Astrocyte (in vitro differentiated cells and primary cell): ENCODE data around the gene RETREG3.

ENCODE experiments used
- EZH2 ChIP-seq: IDR thresholded peaks from 2 replicates; pipeline ENCODE4 v1.6.1; 2012; ENCODE audit warnings: mild to moderate bottlenecking, low read length, inconsistent platforms; ENCODE audit not compliant: insufficient read depth
- TF ChIP-seq, protein P1 (sequence below): IDR thresholded peaks from 2 replicates; pipeline ENCODE4 v1.5.1; 2011; ENCODE audit warnings: low read depth, mild to moderate bottlenecking, inconsistent platforms, low read length, moderate library complexity; ENCODE audit not compliant: insufficient read depth

DNA sequence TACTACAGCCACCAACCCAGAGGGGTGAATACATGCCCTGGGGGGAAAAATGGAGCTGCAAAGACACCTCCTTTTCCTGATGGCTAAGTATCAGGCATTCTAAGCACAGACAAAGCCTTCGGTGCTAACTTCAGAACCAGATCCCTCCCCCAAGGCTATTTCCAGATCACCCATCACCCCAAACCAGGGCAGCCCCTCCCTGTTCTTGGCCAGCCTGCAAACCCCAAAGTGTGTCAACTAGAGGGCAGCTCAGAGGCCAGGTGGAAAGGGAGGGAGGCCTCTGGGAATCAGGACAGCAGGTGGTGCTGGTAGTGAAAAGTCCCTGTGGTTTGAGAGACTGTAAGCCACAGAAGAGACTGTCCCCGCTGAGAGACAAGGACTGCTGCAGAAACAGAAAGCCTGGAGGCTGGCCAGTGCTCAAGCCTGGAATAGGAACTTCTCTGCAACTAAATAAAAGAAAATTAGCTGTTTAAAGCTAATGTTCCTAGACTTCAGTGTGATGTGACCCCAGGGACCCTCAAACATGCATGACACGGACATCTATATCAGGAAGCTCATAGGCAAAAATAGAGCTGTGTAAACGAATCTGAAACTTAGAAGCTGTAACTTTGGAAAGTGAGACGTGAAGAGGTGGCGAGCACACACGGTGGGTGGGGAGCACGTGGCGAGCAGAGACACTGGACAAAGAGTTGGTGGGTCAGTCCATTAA is 9.4 kb upstream of the RETREG3 start:
- TF ChIP-seq, protein P1, sequence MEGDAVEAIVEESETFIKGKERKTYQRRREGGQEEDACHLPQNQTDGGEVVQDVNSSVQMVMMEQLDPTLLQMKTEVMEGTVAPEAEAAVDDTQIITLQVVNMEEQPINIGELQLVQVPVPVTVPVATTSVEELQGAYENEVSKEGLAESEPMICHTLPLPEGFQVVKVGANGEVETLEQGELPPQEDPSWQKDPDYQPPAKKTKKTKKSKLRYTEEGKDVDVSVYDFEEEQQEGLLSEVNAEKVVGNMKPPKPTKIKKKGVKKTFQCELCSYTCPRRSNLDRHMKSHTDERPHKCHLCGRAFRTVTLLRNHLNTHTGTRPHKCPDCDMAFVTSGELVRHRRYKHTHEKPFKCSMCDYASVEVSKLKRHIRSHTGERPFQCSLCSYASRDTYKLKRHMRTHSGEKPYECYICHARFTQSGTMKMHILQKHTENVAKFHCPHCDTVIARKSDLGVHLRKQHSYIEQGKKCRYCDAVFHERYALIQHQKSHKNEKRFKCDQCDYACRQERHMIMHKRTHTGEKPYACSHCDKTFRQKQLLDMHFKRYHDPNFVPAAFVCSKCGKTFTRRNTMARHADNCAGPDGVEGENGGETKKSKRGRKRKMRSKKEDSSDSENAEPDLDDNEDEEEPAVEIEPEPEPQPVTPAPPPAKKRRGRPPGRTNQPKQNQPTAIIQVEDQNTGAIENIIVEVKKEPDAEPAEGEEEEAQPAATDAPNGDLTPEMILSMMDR = no peak
- TF ChIP-seq EZH2 = no peak
